ENCODE results near the gene MOV10.
"Not testable (repeated sequence)": the region's sequence is repeated elsewhere in the genome, so short reads cannot be mapped to it uniquely, and the experiment has no call there.

The MOV10 gene

GRCh38 chr1:112714313-112715263 lies 40.1 kb downstream of the MOV10 start:
- no peak for DNase-seq

GRCh38 chr1:112715264-112716053 lies 41.0 kb downstream of the MOV10 start, which contains the start of gene PPM1J:
Gene PPM1J, minus strand, starts transcription at chr1:112715332. Its CDS starts 31 bp downstream, at chr1:112715301.
- peak; percentile 85 for DNase-seq

GRCh38 chr1:112716133-112716720 lies 41.8 kb downstream of the MOV10 start:
- DNase-seq: peak; percentile 88

GRCh38 chr1:112717263-112717873 lies 42.9 kb downstream of the MOV10 start:
- DNase-seq: no peak

GRCh38 chr1:112718691-112719418 lies 44.4 kb downstream of the MOV10 start:
- DNase-seq: peak; percentile 59

GRCh38 chr1:112719706-112720105 lies 45.2 kb downstream of the MOV10 start:
- DNase-seq: no peak

- DNase-seq: no peak
Measured at GRCh38 chr1:112720800-112721199, 46.3 kb downstream of the MOV10 start.

GRCh38 chr1:112721294-112721693 lies 46.8 kb downstream of the MOV10 start:
- DNase-seq: not testable (repeated sequence)

GRCh38 chr1:112721966-112722524 lies 47.6 kb downstream of the MOV10 start:
- DNase-seq: no peak

- peak; percentile 45 for DNase-seq
Measured at GRCh38 chr1:112722601-112723510, 48.4 kb downstream of the MOV10 start.

GRCh38 chr1:112723511-112723839 lies 49.0 kb downstream of the MOV10 start:
- DNase-seq: no peak

- not testable (repeated sequence) for DNase-seq
Measured at GRCh38 chr1:112724240-112724639, 49.8 kb downstream of the MOV10 start.

- DNase-seq: no peak
Measured at GRCh38 chr1:112727716-112728115, 53.3 kb downstream of the MOV10 start.

GRCh38 chr1:112728306-112728971 lies 54.0 kb downstream of the MOV10 start:
- DNase-seq: not testable (repeated sequence)

GRCh38 chr1:112729011-112729410 lies 54.6 kb downstream of the MOV10 start:
- not testable (repeated sequence) for DNase-seq

GRCh38 chr1:112729909-112730308 lies 55.5 kb downstream of the MOV10 start:
- no peak for DNase-seq

- no peak for DNase-seq
Measured at GRCh38 chr1:112731451-112731850, 57.0 kb downstream of the MOV10 start.

GRCh38 chr1:112735752-112736151 lies 61.3 kb downstream of the MOV10 start:
- peak; percentile 82 for DNase-seq

- DNase-seq: no peak
Measured at GRCh38 chr1:112737573-112737972, 63.1 kb downstream of the MOV10 start.
